GM19238 (cell line): ENCODE measurements around the gene BICRA.

ENCODE experiments used
- DNase-seq: peaks from one replicate; pipeline ENCODE4 v3.0.0; 2011; ENCODE audit warnings: low spot score; ENCODE audit not compliant: insufficient read length

BICRA gene

GRCh38 chr19:47693489-47693888 is 84.6 kb downstream of the BICRA start:
- DNase-seq = no peak

DNA sequence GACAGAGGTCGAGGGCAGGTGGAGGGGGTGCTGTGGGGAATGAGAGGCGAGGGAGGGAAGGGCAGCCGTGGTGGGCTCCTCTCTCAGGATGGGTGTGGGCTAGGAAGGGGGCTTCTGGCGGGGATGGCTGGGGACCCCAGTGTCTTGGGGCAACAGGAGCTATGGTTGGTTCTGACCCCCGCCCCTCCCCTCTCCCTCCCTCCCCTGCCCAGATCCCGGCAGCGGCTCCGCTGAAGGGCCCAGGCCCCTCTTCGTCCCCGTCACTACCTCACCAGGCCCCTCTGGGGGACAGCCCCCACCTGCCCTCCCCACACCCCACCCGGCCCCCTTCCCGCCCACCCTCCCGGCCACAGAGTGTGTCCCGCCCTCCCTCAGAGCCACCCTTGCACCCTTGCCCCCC is 85.0 kb downstream of the BICRA start:
- no peak for DNase-seq

- DNase-seq = no peak
Observed at GRCh38 chr19:47694466-47695273, 85.7 kb downstream of the BICRA start.

- no peak for DNase-seq
Observed at GRCh38 chr19:47695533-47696262, 86.8 kb downstream of the BICRA start.

- no peak for DNase-seq
Observed at GRCh38 chr19:47696635-47697034, 87.7 kb downstream of the BICRA start.

GRCh38 chr19:47697863-47698609 is 89.1 kb downstream of the BICRA start:
- peak; percentile 72 for DNase-seq

- no peak for DNase-seq
Observed at GRCh38 chr19:47698631-47699359, 89.9 kb downstream of the BICRA start.

DNA sequence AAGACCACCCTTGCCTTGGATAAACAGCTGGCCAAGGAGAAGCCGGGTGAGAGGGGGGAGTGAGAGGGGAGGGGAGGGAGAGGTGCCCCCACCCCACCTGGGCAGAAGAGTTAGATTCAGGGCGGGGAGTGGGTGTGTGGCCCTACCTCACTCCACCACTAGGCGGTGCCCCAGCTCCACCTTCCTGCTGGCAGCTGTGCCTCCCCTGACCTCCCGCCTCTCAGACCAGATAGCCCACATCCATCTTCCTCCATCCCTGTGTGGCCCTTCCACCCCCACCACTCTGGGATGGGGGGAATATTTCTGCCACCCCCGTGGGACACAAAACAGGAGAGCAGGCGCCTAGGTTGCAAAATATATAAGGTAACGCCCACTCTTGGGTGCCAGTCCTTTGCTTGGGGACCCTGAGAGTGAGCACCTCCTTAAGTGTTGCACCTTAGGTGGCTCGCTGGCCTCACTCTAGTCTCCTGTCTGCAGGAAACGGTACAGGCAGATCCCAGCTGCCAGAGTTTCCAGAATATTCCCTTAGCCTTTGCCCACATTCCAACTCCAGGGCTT is 90.5 kb downstream of the BICRA start:
- DNase-seq = peak; percentile 71

DNA sequence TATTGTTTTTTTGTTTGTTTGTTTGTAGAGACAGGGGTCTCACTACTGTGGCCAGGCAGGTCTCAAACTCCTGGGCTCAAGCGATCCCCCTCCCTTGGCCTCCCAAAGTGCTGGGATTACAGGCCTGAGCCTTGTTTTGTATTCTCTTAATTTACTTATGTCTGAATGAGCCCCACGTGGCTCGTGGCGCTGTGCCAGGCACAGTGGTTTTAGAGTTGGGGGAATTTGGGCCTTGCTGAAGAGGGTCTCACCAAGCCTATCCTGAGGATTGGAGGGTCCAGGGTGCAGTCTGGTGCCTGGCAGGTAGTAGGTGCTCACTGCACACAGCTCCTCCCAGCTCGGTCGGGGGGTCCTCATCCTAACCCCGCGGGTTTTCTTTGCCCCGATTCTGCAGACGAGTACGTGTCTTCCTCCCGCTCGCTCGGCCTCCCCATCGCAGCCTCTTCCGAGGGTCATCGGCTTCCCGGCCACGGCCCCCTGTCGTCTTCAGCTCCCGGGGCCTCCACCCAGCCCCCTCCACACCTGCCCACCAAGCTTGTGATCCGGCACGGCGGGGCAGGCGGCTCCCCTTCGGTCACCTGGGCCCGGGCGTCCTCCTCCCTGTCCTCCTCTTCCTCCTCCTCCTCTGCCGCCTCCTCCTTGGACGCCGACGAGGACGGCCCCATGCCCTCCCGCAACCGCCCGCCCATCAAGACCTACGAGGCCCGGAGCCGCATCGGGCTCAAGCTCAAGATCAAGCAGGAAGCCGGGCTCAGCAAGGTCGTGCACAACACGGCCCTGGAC is 92.2 kb downstream of the BICRA start:
- no peak for DNase-seq

DNA sequence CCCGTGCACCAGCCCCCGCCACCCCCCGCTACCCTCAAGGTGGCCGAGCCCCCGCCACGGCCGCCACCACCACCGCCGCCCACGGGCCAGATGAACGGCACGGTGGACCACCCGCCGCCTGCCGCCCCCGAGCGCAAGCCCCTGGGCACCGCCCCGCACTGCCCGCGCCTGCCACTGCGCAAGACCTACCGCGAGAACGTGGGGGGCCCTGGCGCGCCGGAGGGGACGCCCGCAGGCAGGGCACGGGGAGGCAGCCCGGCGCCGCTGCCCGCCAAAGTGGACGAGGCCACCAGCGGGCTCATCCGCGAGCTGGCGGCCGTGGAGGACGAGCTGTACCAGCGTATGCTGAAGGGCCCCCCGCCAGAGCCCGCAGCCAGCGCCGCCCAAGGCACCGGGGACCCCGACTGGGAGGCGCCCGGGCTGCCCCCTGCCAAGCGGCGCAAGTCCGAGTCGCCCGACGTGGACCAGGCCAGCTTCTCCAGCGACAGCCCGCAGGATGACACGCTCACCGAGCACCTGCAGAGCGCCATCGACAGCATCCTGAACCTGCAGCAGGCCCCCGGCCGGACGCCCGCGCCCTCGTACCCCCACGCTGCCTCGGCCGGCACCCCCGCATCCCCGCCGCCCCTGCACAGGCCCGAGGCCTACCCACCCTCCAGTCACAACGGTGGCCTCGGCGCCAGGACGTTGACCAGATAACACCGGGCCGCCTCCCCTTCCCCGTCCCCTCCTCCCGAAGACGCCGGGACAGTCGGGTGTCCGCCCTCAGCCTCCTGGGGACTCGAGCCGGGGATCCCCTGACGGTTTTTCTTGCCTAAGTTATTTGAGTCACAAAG is 93.0 kb downstream of the BICRA start:
- DNase-seq = no peak

- no peak for DNase-seq
Observed at GRCh38 chr19:47702671-47703070, 93.7 kb downstream of the BICRA start.

DNA sequence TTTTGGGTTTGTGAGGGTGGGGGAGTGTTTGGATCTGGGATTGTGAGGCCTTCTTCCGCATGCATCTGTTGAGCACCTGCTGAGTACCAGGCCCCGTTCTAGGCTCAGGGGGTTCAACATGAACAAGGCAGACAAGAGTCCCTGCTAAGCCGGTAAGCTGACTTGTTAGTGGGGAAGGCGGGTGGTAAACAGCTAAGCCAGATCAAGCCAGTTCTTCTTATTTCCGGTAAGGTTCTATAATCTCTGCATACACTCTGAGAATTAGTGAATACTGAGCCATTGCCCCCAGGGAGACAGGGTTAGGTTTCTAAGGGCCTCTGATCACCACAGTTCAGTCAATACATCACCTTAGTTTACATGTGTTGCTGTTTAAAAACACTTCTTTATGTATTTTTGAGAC is 94.4 kb downstream of the BICRA start:
- no peak for DNase-seq

GRCh38 chr19:47704024-47704423 is 95.1 kb downstream of the BICRA start:
- DNase-seq = no peak

DNA sequence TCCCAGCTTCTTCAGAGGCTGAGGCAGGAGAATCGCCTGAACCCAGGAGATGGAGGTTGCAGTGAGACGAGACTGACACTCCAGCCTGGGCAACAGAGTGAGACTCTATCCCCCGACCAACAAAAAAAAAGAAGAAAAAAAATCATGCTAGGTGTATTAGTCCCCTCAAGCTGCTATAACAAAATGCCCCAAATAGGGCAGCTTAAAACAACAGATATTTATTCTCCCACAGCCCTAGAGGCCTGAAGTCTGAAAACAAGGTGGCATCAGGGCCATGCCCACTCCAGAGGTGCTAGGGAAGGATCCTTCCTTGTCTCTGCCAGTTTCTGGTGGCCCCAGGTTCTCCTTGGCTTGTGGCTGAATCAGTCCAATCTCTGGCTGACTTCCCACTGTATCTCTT is 95.7 kb downstream of the BICRA start:
- DNase-seq = no peak

DNA sequence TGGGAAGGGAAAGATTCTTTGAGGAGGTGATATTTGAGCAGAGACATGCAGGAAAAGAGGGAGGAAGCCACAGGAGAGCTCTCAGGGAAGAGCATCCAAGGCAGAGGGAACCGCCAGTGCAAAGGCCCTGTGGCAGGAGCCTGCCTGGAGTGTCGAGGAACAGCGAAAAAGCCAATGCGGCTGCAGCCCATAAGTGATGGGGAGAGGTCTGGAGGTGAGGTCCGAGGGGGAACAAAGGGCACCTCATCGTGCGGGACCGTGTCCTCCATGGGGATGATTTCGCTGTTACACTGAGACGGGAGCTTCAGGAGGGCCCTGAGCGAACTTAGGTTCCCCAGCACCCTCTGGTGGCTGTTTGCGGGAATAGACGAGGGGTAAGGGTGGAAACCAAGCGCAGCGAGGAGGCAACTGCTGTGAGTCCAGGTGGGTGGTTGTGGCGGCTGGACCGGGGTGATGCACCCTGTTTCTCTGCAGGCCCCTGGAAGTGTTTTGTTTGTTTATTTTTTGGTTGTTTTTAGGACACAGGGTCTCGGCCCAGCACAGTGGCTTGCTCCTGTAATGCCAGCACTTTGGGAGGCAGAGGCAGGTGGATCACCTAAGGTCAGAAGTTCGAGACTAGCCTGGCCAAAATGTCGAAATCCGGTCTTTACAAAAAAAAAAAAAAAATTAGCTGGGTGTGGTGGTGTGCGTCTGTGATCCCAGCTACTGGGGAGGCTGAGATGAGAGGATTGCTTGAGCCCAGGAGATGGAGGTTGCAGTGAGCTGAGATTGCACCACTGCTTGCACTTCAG is 98.4 kb downstream of the BICRA start:
- peak; percentile 60 for DNase-seq

GRCh38 chr19:47711652-47712242 is 102.8 kb downstream of the BICRA start:
- no peak for DNase-seq

DNA sequence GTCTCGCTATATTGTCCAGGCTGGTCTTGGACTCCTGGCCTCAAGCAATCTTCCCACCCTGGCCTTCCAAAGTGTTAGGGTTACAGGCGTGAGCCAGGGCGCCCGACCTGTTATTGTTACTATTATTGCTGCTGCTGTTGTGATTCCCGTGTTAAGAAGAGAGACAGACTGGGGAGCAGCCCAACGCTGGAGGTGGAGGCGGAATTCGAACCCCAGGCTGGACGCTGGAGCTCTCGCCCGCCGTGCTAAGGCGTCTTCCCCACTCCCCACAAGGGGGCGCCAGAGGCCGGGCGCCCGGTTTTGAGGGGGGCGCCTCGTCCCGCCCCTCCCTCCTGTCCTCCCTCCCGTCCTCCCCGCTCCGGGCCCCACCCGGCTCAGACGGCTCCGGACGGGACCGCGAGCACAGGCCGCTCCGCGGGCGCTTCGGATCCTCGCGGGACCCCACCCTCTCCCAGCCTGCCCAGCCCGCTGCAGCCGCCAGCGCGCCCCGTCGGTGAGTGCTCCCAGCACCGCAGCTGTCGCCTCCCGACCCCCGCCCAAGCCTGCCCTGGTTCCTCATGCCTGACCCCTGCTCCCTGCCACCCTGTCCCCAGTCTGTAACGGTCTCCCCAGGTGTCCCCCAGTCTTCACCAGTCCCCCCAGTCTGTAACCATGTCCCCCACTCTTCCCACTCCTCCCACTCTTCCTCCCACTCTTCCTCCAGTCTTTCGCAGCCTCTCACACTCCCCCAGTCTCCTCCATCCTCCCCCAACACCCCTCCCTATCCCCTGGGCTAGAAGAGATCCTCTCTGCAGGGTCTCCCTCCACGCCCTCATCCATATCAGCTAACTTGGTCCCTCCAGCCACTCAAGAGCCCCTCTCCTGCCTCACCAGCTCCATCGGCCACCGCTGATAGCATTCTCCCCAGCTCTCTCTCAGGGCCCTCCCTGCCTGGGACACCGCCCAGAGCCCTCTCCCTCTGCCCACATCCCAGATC is 104.4 kb downstream of the BICRA start, which contains the start of gene EHD2:
Gene EHD2, plus strand, starts transcription at position 377 of the 976 bp plus-strand sequence. CDS start 3,191 bp downstream, outside the sequence.
- peak; percentile 42 for DNase-seq
